Measurements from ENCODE around the gene SOX5.
"Not testable (repeated sequence)": the region's sequence is repeated elsewhere in the genome, so short reads cannot be mapped to it uniquely, and the experiment has no call there.

The SOX5 gene

GRCh38 chr12:23751641-23752040 lies 197.8 kb downstream of the SOX5 start:
- no peak for DNase-seq

- no peak for DNase-seq
Measured at GRCh38 chr12:23750923-23751322, 198.5 kb downstream of the SOX5 start.

GRCh38 chr12:23744696-23745095 lies 204.8 kb downstream of the SOX5 start:
- no peak for DNase-seq

- no peak for DNase-seq
Measured at GRCh38 chr12:23742574-23742973, 206.9 kb downstream of the SOX5 start.

- DNase-seq: no peak
Measured at GRCh38 chr12:23731493-23731892, 218.0 kb downstream of the SOX5 start.

- no peak for DNase-seq
Measured at GRCh38 chr12:23731035-23731434, 218.4 kb downstream of the SOX5 start.

GRCh38 chr12:23729359-23729758 lies 220.1 kb downstream of the SOX5 start:
- no peak for DNase-seq

- DNase-seq: no peak
Measured at GRCh38 chr12:23726646-23727045, 222.8 kb downstream of the SOX5 start.

GRCh38 chr12:23722655-23723054 lies 226.8 kb downstream of the SOX5 start:
- DNase-seq: no peak

GRCh38 chr12:23721268-23721667 lies 228.2 kb downstream of the SOX5 start:
- DNase-seq: no peak

- DNase-seq: no peak
Measured at GRCh38 chr12:23719493-23719892, 230.0 kb downstream of the SOX5 start.

GRCh38 chr12:23710361-23710760 lies 239.1 kb downstream of the SOX5 start:
- not testable (repeated sequence) for DNase-seq

GRCh38 chr12:23708185-23708837 lies 241.2 kb downstream of the SOX5 start:
- no peak for DNase-seq

- DNase-seq: no peak
Measured at GRCh38 chr12:23707270-23707669, 242.2 kb downstream of the SOX5 start.

- no peak for DNase-seq
Measured at GRCh38 chr12:23704992-23705943, 244.2 kb downstream of the SOX5 start.

GRCh38 chr12:23703051-23703450 lies 246.4 kb downstream of the SOX5 start:
- DNase-seq: no peak

GRCh38 chr12:23699031-23699430 lies 250.4 kb downstream of the SOX5 start:
- DNase-seq: no peak

- no peak for DNase-seq
Measured at GRCh38 chr12:23694920-23695319, 254.6 kb downstream of the SOX5 start.

GRCh38 chr12:23694307-23694706 lies 255.2 kb downstream of the SOX5 start:
- DNase-seq: no peak

GRCh38 chr12:23687947-23688346 lies 261.5 kb downstream of the SOX5 start:
- no peak for DNase-seq

- no peak for DNase-seq
Measured at GRCh38 chr12:23686095-23686494, 263.4 kb downstream of the SOX5 start.

- no peak for DNase-seq
Measured at GRCh38 chr12:23684121-23684520, 265.3 kb downstream of the SOX5 start.

GRCh38 chr12:23681237-23681636 lies 268.2 kb downstream of the SOX5 start:
- no peak for DNase-seq

GRCh38 chr12:23674064-23674463 lies 275.4 kb downstream of the SOX5 start:
- DNase-seq: no peak
